ENCODE results near the gene ZNF185. TPM values are rescaled to one million over a fixed set of nuclear protein-coding genes. Genes with fewer than 3 reads are reported as not detected.

The ZNF185 gene
- total and polyA plus RNA-seq, 9 of the 15 experiments (the other 6 are each of a cell fraction or from before 2014, with no cell fraction given) = 0.08 to 1.1 (median 0.22) TPM

DNA sequence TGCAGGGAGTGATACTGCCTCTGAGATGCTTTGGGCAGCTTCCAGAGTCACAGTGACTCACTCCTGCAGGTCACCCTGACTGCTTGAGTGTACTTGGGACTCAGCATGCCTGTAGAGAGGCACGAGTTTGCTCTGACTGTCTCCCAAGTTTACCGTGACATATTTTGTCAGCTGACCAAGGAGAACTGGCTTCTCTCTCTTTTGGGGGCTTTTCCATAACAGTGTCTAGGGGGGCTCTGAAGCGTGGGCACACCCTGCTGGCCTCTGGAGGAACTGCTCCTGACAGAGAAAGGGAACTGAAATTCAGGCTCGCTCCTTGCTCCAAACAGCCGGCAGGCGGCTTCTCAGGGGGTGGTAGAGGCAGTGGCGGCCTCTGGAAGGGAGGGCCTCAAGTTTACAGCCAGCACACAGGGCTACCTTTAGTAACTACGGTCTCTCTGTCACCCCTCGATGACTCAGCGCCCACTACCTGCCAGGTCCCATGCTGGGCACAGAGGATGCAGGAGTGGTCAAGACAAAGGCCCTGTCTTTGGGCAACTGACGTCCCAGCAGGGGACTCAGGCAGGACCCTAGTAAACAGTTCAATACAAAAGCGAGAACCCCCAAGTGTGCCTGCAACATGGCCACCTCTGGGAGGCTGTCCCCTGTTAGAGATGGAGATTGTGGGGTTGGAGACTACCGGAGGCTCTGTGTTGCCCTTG is 17.8 kb downstream of the ZNF185 start (continued):
- TF ChIP-seq SMC3 (conservative IDR thresholded peaks at IDR 0.05; ENCODE audit: insufficient read depth, low read depth, low read length) (0 out of 2 replicates have a peak, but pooled peaks have one; percentile 27), KLF16 (IDR thresholded peaks at IDR 0.05) (0 out of 2 replicates have a peak, but pooled peaks have one; percentile 33), RAD21 (CRISPR knock-in tag; conservative IDR thresholded peaks at IDR 0.05 in 1 of 2, IDR thresholded peaks at IDR 0.05 in 1 of 2) (peak; percentile 41 to 62), RBM14 (IDR thresholded peaks at IDR 0.05; ENCODE audit: borderline replicate concordance, insufficient read depth, low read depth, low read length) (no peak), HDAC6 (IDR thresholded peaks at IDR 0.05; ENCODE audit: low read depth, low read length) (no peak), SREBF2 (CRISPR knock-in tag; IDR thresholded peaks at IDR 0.05) (no peak), JUND (IDR thresholded peaks at IDR 0.05; ENCODE audit: borderline replicate concordance, low read depth, low read length) (no peak), JUND (tag; IDR thresholded peaks at IDR 0.05; ENCODE audit: borderline replicate concordance, low read depth, low read length) (0 out of 3 replicates have a peak, but pooled peaks have one; percentile 27), KLF13 (tag; IDR thresholded peaks at IDR 0.05; ENCODE audit: borderline replicate concordance, low read depth) (no peak)
- TF ChIP-seq, protein P1, sequence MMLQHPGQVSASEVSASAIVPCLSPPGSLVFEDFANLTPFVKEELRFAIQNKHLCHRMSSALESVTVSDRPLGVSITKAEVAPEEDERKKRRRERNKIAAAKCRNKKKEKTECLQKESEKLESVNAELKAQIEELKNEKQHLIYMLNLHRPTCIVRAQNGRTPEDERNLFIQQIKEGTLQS (IDR thresholded peaks at IDR 0.05) = peak; percentile 47
- TF ChIP-seq, protein P1 (CRISPR knock-in tag; conservative IDR thresholded peaks at IDR 0.05) = no peak
- TF ChIP-seq, protein P2, sequence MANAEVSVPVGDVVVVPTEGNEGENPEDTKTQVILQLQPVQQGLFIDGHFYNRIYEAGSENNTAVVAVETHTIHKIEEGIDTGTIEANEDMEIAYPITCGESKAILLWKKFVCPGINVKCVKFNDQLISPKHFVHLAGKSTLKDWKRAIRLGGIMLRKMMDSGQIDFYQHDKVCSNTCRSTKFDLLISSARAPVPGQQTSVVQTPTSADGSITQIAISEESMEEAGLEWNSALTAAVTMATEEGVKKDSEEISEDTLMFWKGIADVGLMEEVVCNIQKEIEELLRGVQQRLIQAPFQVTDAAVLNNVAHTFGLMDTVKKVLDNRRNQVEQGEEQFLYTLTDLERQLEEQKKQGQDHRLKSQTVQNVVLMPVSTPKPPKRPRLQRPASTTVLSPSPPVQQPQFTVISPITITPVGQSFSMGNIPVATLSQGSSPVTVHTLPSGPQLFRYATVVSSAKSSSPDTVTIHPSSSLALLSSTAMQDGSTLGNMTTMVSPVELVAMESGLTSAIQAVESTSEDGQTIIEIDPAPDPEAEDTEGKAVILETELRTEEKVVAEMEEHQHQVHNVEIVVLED (CRISPR knock-in tag; IDR thresholded peaks at IDR 0.05) = 0 out of 2 replicates have a peak, but pooled peaks have one; percentile 21
- TF ChIP-seq, protein P3, sequence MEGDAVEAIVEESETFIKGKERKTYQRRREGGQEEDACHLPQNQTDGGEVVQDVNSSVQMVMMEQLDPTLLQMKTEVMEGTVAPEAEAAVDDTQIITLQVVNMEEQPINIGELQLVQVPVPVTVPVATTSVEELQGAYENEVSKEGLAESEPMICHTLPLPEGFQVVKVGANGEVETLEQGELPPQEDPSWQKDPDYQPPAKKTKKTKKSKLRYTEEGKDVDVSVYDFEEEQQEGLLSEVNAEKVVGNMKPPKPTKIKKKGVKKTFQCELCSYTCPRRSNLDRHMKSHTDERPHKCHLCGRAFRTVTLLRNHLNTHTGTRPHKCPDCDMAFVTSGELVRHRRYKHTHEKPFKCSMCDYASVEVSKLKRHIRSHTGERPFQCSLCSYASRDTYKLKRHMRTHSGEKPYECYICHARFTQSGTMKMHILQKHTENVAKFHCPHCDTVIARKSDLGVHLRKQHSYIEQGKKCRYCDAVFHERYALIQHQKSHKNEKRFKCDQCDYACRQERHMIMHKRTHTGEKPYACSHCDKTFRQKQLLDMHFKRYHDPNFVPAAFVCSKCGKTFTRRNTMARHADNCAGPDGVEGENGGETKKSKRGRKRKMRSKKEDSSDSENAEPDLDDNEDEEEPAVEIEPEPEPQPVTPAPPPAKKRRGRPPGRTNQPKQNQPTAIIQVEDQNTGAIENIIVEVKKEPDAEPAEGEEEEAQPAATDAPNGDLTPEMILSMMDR (IDR thresholded peaks at IDR 0.05 in 2 of 3, conservative IDR thresholded peaks at IDR 0.05 in 1 of 3; ENCODE audit: insufficient read depth in 2 of 3, low read depth in 1 of 3, low read length in 3 of 3) = peak; percentile 91 to 96 (median 94)
